ENCODE measurements around the gene RNASEH1. TPM values are rescaled to one million over a fixed set of nuclear protein-coding genes. Genes with fewer than 3 reads are reported as not detected.

Gene RNASEH1
- total and polyA plus RNA-seq, 2 of the 13 experiments (the other 11 are each of a cell fraction or from before 2014, with no cell fraction given) = 14.5 to 57.4 TPM

DNA sequence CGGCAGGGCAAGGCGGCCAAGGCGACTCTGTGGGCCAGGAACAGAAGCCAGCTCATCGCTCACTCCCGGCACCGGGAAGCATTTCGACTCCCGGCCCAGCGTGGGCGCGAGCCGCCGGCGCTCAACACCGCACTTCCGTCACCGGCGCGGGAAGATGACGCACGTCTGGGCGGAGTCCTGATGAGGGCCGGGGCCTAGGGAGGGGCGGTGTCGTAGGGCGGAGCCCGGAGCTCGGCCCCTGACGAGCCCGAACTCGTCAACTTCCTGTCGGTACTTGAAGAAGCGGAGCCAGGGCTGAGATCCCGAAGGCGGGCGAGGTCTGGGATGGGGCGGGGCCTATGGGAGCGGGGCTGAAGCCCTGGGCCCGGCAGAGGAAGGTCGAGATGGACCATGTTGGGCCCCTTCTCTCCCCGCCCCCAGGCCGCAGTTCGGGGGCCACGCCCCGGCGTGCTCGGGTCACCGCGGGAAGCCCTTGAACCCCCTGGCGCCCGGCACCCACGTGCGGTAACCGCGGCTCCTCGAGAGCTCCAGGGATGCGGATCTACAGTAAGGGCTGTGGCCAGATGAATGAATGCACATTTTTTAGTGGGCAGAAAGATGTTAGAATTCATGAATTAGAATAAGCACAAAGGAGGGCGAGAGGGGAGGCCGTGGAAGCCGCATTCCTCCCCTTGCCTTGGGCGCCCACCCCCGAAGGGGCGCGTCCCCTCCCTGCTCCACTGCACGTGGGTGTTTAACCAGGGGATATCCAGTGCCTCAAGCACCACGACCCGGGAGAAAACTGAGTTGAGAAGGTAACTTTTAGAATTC lies at the start of gene RNASEH1 (continued):
- TF ChIP-seq RBM22 (optimal IDR thresholded peaks at IDR 0.05; ENCODE audit: low read length) = no peak
- TF ChIP-seq KLF15 (CRISPR knock-in tag; IDR thresholded peaks at IDR 0.05; ENCODE audit: borderline replicate concordance) = peak; percentile 92
- no peak for TF ChIP-seq TBP (CRISPR knock-in tag; IDR thresholded peaks at IDR 0.05)
- TF ChIP-seq ZBTB21 (CRISPR knock-in tag; IDR thresholded peaks at IDR 0.05) = peak; percentile 22; the same call in 1 of the 2 replicates
- TF ChIP-seq SYNCRIP (IDR thresholded peaks at IDR 0.05; ENCODE audit: insufficient read depth, low read depth, low read length) = no peak
- peak; percentile 87 for TF ChIP-seq TAF1 (CRISPR knock-in tag; IDR thresholded peaks at IDR 0.05)
- no peak; the same call in 1 of the 2 replicates for TF ChIP-seq HHEX (CRISPR knock-in tag; IDR thresholded peaks at IDR 0.05)
- TF ChIP-seq, protein P1, sequence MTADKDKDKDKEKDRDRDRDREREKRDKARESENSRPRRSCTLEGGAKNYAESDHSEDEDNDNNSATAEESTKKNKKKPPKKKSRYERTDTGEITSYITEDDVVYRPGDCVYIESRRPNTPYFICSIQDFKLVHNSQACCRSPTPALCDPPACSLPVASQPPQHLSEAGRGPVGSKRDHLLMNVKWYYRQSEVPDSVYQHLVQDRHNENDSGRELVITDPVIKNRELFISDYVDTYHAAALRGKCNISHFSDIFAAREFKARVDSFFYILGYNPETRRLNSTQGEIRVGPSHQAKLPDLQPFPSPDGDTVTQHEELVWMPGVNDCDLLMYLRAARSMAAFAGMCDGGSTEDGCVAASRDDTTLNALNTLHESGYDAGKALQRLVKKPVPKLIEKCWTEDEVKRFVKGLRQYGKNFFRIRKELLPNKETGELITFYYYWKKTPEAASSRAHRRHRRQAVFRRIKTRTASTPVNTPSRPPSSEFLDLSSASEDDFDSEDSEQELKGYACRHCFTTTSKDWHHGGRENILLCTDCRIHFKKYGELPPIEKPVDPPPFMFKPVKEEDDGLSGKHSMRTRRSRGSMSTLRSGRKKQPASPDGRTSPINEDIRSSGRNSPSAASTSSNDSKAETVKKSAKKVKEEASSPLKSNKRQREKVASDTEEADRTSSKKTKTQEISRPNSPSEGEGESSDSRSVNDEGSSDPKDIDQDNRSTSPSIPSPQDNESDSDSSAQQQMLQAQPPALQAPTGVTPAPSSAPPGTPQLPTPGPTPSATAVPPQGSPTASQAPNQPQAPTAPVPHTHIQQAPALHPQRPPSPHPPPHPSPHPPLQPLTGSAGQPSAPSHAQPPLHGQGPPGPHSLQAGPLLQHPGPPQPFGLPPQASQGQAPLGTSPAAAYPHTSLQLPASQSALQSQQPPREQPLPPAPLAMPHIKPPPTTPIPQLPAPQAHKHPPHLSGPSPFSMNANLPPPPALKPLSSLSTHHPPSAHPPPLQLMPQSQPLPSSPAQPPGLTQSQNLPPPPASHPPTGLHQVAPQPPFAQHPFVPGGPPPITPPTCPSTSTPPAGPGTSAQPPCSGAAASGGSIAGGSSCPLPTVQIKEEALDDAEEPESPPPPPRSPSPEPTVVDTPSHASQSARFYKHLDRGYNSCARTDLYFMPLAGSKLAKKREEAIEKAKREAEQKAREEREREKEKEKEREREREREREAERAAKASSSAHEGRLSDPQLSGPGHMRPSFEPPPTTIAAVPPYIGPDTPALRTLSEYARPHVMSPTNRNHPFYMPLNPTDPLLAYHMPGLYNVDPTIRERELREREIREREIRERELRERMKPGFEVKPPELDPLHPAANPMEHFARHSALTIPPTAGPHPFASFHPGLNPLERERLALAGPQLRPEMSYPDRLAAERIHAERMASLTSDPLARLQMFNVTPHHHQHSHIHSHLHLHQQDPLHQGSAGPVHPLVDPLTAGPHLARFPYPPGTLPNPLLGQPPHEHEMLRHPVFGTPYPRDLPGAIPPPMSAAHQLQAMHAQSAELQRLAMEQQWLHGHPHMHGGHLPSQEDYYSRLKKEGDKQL (CRISPR knock-in tag; IDR thresholded peaks at IDR 0.05; ENCODE audit: low read depth) = peak; percentile 87
- TF ChIP-seq RBAK (CRISPR knock-in tag; IDR thresholded peaks at IDR 0.05) = 0 out of 2 replicates have a peak, but pooled peaks have one; percentile 57
- peak; percentile 96 for TF ChIP-seq ZNF556 (CRISPR knock-in tag; IDR thresholded peaks at IDR 0.05; ENCODE audit: borderline replicate concordance)
- TF ChIP-seq HMG20A (CRISPR knock-in tag; IDR thresholded peaks at IDR 0.05; ENCODE audit: borderline replicate concordance) = peak; percentile 55; the same call in 1 of the 2 replicates
- TF ChIP-seq, protein P2, sequence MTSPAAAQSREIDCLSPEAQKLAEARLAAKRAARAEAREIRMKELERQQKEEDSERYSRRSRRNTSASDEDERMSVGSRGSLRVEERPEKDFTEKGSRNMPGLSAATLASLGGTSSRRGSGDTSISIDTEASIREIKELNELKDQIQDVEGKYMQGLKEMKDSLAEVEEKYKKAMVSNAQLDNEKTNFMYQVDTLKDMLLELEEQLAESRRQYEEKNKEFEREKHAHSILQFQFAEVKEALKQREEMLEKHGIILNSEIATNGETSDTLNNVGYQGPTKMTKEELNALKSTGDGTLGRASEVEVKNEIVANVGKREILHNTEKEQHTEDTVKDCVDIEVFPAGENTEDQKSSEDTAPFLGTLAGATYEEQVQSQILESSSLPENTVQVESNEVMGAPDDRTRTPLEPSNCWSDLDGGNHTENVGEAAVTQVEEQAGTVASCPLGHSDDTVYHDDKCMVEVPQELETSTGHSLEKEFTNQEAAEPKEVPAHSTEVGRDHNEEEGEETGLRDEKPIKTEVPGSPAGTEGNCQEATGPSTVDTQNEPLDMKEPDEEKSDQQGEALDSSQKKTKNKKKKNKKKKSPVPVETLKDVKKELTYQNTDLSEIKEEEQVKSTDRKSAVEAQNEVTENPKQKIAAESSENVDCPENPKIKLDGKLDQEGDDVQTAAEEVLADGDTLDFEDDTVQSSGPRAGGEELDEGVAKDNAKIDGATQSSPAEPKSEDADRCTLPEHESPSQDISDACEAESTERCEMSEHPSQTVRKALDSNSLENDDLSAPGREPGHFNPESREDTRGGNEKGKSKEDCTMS (CRISPR knock-in tag; conservative IDR thresholded peaks at IDR 0.05) = peak; percentile 63; the same call in 1 of the 2 replicates
- peak; percentile 86; the same call in 1 of the 2 replicates for TF ChIP-seq ZMYM2 (CRISPR knock-in tag; IDR thresholded peaks at IDR 0.05)
- no peak for TF ChIP-seq FOXP1 (IDR thresholded peaks at IDR 0.05)
- TF ChIP-seq FOXP1 (CRISPR knock-in tag; IDR thresholded peaks at IDR 0.05) = peak; percentile 27
- TF ChIP-seq FOSL1 (CRISPR knock-in tag; IDR thresholded peaks at IDR 0.05; ENCODE audit: borderline replicate concordance) = 0 out of 2 replicates have a peak, but pooled peaks have one; percentile 41
- TF ChIP-seq HMGA1 (CRISPR knock-in tag; conservative IDR thresholded peaks at IDR 0.05) = no peak
- peak; percentile 72 for TF ChIP-seq KDM6A (CRISPR knock-in tag; IDR thresholded peaks at IDR 0.05; ENCODE audit: low read depth)
- TF ChIP-seq, protein P3, sequence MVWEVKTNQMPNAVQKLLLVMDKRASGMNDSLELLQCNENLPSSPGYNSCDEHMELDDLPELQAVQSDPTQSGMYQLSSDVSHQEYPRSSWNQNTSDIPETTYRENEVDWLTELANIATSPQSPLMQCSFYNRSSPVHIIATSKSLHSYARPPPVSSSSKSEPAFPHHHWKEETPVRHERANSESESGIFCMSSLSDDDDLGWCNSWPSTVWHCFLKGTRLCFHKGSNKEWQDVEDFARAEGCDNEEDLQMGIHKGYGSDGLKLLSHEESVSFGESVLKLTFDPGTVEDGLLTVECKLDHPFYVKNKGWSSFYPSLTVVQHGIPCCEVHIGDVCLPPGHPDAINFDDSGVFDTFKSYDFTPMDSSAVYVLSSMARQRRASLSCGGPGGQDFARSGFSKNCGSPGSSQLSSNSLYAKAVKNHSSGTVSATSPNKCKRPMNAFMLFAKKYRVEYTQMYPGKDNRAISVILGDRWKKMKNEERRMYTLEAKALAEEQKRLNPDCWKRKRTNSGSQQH (CRISPR knock-in tag; IDR thresholded peaks at IDR 0.05; ENCODE audit: low read depth) = peak; percentile 97
- peak; percentile 53 for TF ChIP-seq NCOR1 (IDR thresholded peaks at IDR 0.05; ENCODE audit: borderline replicate concordance, low read length)
- TF ChIP-seq MIER2 (CRISPR knock-in tag; IDR thresholded peaks at IDR 0.05) = 0 out of 2 replicates have a peak, but pooled peaks have one; percentile 32
- peak; percentile 90 for TF ChIP-seq CBFB (CRISPR knock-in tag; IDR thresholded peaks at IDR 0.05)

All from HepG2 (cell line).